T-helper 2 cell (primary cell): ENCODE results near the gene SLC27A4.
"Not testable (repeated sequence)": the region's sequence is repeated elsewhere in the genome, so short reads cannot be mapped to it uniquely, and the experiment has no call there.

Source experiments
- DNase-seq, 5 experiments: peaks; one replicate each; pipeline versions ENCODE4 v3.0.0 to v3.0.0-alpha.2; 2012 to 2022

Gene SLC27A4

GRCh38 chr9:128324401-128324800, 15.9 kb upstream of the SLC27A4 start:
- DNase-seq = no peak

- no peak for DNase-seq
Measured at GRCh38 chr9:128325629-128326028, 14.7 kb upstream of the SLC27A4 start.

GRCh38 chr9:128333451-128333869, 6.9 kb upstream of the SLC27A4 start:
- DNase-seq = no peak

GRCh38 chr9:128335161-128335560, 5.2 kb upstream of the SLC27A4 start:
- no peak for DNase-seq

DNA sequence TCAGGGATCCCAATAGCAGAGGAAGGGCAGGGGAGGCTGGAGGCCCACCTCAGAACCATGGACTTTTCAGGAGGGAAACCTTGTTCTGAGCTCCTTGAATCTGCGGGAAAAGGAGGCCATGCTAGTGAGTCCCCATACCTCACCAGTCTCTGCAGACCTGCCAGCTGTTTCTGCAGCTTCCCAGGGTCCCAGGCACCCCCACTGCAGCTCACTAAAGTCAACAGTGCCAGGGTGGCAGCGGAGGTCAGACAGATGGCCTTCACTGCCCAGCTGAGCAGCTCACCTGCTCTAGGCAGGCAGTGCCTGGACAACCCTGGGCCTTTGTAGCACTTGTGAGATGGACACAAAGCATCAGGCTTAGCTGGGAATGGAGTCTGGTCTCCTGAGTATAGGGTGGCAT, 4.4 kb upstream of the SLC27A4 start:
- DNase-seq = no peak

DNA sequence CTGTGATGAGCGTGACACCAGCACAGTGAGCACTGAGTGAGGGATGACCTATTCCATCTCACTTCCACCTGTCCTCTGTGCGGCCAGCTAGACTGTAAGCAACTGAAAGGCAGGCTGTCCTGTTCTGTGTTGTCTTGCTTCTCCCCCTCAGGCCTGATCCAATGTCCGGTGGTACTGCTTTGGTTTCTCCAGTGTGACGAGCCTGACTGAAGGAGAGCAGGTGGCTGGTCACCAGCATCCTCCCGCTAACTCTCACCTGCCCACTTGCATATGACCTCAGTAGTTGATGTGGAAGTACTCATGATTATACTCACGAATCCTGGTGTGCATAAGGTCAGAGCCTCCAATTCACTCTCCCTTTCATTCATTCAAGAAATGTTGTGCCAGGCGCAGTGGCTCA, 2.4 kb upstream of the SLC27A4 start:
- DNase-seq = no peak

GRCh38 chr9:128338852-128339614, 1.3 kb upstream of the SLC27A4 start:
- not testable (repeated sequence) for DNase-seq

GRCh38 chr9:128340691-128341434, 536 bp downstream of the SLC27A4 start:
- no peak for DNase-seq

DNA sequence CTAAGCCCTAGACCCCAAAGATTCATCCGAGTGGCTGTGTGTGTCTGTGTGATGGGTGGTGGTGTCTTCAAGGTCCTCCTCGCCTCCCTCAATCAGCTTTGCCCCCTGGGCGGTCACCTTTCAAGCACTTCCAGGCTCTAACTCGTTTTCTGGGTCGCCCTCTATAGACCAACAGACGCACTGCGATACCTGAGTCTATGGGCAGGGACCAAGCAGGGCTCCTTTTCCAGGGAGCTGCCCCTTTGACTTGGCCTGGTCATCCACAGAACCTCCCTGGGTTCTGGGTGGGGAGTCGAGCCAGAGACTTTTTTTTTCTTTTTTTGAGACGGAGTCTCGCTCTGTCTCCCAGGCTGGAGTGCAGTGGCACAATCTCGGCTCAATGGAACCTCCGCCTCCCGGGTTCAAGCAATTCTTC, 1.1 kb downstream of the SLC27A4 start:
- DNase-seq = peak; percentile 21 to 80 (median 51)

GRCh38 chr9:128342971-128343680, 2.8 kb downstream of the SLC27A4 start:
- no peak for DNase-seq

- no peak for DNase-seq
Measured at GRCh38 chr9:128343855-128344254, 3.5 kb downstream of the SLC27A4 start.

DNA sequence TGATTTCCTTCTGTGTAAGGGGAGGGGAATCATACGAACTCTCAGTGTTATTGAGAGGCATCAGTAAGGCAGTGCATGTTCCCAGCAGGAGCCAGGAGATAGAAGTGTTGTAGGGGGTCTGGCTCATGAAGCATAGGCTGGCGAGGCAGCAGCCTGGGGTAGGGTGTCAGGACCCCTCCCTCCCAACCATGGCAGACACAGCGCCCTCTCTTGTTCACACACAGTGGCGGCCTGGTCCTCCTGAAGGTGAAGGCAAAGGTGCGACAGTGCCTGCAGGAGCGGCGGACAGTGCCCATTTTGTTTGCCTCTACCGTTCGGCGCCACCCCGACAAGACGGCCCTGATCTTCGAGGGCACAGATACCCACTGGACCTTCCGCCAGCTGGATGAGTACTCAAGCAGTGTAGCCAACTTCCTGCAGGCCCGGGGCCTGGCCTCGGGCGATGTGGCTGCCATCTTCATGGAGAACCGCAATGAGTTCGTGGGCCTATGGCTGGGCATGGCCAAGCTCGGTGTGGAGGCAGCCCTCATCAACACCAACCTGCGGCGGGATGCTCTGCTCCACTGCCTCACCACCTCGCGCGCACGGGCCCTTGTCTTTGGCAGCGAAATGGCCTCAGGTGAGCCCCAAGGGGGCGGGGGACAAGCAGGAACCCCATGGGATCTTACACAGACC, 4.7 kb downstream of the SLC27A4 start:
- DNase-seq = no peak

DNA sequence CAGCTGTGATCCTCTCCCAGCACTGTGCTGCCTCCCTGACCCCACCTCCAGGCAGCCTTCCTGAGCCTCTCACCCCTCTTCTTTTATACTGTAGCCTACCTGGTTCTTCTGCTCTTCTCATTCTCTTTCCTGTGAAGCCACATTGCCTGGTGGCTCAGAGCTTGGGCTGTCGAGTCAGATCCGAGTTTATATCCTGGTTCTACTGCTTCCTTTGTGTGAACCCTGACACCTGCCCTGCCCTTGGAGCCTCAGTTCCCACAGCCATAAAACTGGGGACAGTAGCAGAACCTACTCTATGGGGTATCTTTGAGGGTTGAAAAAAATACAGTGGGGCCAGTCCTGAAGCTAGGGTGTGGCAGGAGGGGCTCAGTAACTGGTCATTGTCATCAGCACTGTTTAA, 8.8 kb downstream of the SLC27A4 start:
- no peak for DNase-seq

DNA sequence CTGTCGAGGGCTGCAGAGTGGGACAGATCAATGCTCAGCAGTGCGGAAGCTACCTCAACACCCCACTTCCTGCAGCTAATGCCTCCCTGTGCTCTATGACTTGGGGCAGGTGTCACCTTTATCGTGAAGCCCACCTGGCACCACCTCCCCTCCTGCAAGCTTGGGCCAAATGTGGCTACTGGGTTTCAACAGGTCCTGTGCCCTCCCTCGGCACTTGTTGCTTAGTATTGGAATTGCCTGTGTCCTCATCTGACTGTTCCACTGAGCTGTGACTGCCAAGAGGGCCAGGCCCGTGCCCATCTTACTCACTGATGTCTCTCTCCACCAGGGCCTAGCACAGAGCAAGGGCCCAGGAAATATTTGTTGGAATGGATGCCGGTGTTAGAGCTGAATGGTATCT, 9.4 kb downstream of the SLC27A4 start:
- DNase-seq = no peak

GRCh38 chr9:128355451-128355850, 15.1 kb downstream of the SLC27A4 start:
- DNase-seq = no peak

- DNase-seq = no peak
Measured at GRCh38 chr9:128358090-128358489, 17.8 kb downstream of the SLC27A4 start.

DNA sequence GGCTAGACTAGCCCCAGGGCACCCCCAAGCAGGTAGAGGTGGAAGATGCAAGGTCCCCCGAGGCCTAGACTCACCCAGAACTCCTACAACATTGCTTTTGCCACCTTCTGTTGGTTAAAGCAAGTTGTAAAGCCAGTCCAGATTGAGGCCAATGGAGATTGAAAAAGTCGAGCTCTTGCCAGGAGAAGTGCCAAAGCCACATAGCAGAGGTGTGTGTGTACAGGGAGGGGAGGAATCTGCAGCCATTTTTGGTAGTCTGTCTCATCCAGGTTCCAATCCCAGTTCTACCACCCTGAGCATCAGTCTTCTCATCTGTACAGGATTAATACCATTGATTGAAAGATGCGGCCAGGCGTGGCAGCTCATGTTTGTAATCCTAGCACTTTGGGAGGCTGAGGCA, 18.5 kb downstream of the SLC27A4 start:
- DNase-seq = no peak

DNA sequence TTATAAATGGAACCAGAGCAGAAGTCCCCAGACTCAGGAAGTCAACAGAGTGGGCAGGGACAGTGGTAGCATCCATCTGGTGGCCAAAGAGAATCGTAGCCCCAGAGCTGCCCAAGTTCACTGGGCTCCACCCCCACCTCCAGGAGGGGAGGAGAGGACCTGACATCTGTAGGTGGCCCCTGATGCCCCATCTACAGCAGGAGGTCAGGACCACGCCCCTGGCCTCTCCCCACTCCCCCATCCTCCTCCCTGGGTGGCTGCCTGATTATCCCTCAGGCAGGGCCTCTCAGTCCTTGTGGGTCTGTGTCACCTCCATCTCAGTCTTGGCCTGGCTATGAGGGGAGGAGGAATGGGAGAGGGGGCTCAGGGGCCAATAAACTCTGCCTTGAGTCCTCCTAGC, 20.5 kb downstream of the SLC27A4 start:
- DNase-seq = no peak

GRCh38 chr9:128361296-128361985, 21.1 kb downstream of the SLC27A4 start:
- DNase-seq = no peak

GRCh38 chr9:128361986-128362646, 21.8 kb downstream of the SLC27A4 start:
- DNase-seq = peak; percentile 28 to 72 (median 44)

- no peak for DNase-seq
Measured at GRCh38 chr9:128362774-128363173, 22.4 kb downstream of the SLC27A4 start.

GRCh38 chr9:128365525-128365924, 25.2 kb downstream of the SLC27A4 start:
- no peak for DNase-seq
